Measurements from ENCODE around the gene SPATC1L. TPM values are rescaled to one million over a fixed set of nuclear protein-coding genes. Genes with fewer than 3 reads are reported as not detected.
"Not testable (repeated sequence)": the region's sequence is repeated elsewhere in the genome, so short reads cannot be mapped to it uniquely, and the experiment has no call there.

SPATC1L gene
- total RNA-seq, 1 donor from 2014 or later: 5.2 TPM

- no peak for DNase-seq (ENCODE audit: extremely low spot score in 2 of 2)
- H3K4me3 ChIP-seq: no peak overlapping the region
- H3K36me3 ChIP-seq: peaks cover 0 to 56% of the 10 kb centered on the region in 2 donors
- no peak for TF ChIP-seq POLR2A (IDR thresholded peaks at IDR 0.05)
- no peak for TF ChIP-seq CTCF (IDR thresholded peaks at IDR 0.05)
- no peak for TF ChIP-seq POLR2AphosphoS5 (IDR thresholded peaks at IDR 0.05; ENCODE audit: insufficient read depth in 1 of 2, low read depth in 1 of 2)
- intact Hi-C loops (cut with DNase I): no loop called here
- no peaks in the 10 kb centered on the region for H3K27me3 ChIP-seq
- no peak overlapping the region for H3K27ac ChIP-seq
- no peaks in the 10 kb centered on the region for H3K4me1 ChIP-seq
- H3K9me3 ChIP-seq: no peaks in the 10 kb centered on the region
Observed at GRCh38 chr21:46202592-46203202, 18.4 kb upstream of the SPATC1L start.

- H3K4me1 ChIP-seq; intact Hi-C loops (cut with DNase I); H3K9me3 ChIP-seq; H3K27ac ChIP-seq; DNase-seq (ENCODE audit: extremely low spot score in 2 of 2); H3K27me3 ChIP-seq; H3K4me3 ChIP-seq: not testable (repeated sequence)
- peaks cover 0 to 49% of the 10 kb centered on the region in 2 donors for H3K36me3 ChIP-seq
Observed at GRCh38 chr21:46200877-46201803, 16.9 kb upstream of the SPATC1L start.

- DNase-seq (ENCODE audit: extremely low spot score in 2 of 2): no peak
- Histone ChIP-seq H3K9me3 (no peaks in the 10 kb centered on the region), H3K36me3 (peaks cover 0 to 49% of the 10 kb centered on the region in 2 donors), H3K27ac (no peak overlapping the region), H3K27me3 (no peaks in the 10 kb centered on the region), H3K4me1 (no peaks in the 10 kb centered on the region), H3K4me3 (no peak overlapping the region)
- TF ChIP-seq CTCF (IDR thresholded peaks at IDR 0.05): no peak
- no peak for TF ChIP-seq POLR2AphosphoS5 (IDR thresholded peaks at IDR 0.05; ENCODE audit: insufficient read depth in 1 of 2, low read depth in 1 of 2)
- no peak for TF ChIP-seq POLR2A (IDR thresholded peaks at IDR 0.05)
- intact Hi-C loops (cut with DNase I): no loop called here
Observed at GRCh38 chr21:46199436-46200373, 15.4 kb upstream of the SPATC1L start.

- no peak for DNase-seq (ENCODE audit: extremely low spot score in 2 of 2)
Observed at GRCh38 chr21:46196733-46197132, 12.5 kb upstream of the SPATC1L start.

More at GRCh38 chr21:46196733-46197132, 12.5 kb upstream of the SPATC1L start:
- H3K36me3 ChIP-seq: peaks cover 0 to 63% of the 10 kb centered on the region in 2 donors
- H3K4me3 ChIP-seq: no peak overlapping the region
- no peaks in the 10 kb centered on the region for H3K4me1 ChIP-seq
- intact Hi-C loops (cut with DNase I): no loop called here
- H3K27me3 ChIP-seq: no peaks in the 10 kb centered on the region
- no peak overlapping the region for H3K27ac ChIP-seq
- TF ChIP-seq POLR2AphosphoS5 (IDR thresholded peaks at IDR 0.05; ENCODE audit: insufficient read depth in 1 of 2, low read depth in 1 of 2) (no peak), CTCF (IDR thresholded peaks at IDR 0.05) (no peak), POLR2A (IDR thresholded peaks at IDR 0.05) (no peak)
- no peaks in the 10 kb centered on the region for H3K9me3 ChIP-seq
